ENCODE measurements around the gene MDC1. TPM values are rescaled to one million over a fixed set of nuclear protein-coding genes. Genes with fewer than 3 reads are reported as not detected.

The MDC1 gene
- total and polyA plus RNA-seq, 2 of the 13 experiments (the other 11 are each of a cell fraction or from before 2014, with no cell fraction given) = 8.4 to 14.0 TPM

DNA sequence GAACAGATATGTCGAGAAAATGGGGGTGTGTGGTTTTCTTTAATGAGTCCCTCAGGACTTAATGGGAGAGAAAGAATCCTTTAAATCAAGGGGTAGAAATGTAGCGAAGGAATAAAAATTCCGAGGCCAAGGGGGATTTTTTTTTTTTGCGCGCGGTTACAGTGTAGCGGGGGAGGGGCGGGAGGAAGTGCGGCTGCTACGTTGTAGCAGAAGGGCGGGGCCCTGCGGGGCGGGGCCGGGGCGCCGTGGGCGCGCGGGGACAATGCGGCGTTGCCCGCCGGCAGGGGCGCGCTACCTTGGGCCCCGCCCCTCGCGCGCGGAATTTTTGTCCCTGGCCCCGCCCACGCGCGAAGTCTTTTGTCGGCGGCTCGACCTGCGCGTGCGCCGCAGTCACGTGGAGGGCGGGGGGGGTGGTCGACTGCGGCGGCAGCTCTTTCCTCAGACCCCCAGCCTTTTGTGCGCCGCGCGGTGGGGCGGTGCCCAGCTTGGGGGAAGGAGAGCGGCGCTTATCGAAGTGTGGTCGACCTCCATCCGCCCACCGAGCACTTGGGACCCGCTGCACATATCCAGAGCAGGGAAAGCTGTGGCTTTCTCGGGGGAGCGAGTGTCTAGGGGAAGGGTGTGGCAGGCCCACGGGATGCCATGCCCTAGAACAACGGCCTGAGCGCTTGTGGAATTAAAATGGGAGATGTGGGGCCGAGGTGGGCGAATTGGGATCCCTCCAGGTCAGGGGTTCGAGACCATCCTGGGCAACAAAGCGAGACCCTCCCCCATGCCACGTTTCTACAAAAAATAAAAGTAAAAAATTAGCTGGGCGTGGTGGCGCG lies 4.3 kb upstream of the MDC1 start (continued):
- TF ChIP-seq, protein P1, sequence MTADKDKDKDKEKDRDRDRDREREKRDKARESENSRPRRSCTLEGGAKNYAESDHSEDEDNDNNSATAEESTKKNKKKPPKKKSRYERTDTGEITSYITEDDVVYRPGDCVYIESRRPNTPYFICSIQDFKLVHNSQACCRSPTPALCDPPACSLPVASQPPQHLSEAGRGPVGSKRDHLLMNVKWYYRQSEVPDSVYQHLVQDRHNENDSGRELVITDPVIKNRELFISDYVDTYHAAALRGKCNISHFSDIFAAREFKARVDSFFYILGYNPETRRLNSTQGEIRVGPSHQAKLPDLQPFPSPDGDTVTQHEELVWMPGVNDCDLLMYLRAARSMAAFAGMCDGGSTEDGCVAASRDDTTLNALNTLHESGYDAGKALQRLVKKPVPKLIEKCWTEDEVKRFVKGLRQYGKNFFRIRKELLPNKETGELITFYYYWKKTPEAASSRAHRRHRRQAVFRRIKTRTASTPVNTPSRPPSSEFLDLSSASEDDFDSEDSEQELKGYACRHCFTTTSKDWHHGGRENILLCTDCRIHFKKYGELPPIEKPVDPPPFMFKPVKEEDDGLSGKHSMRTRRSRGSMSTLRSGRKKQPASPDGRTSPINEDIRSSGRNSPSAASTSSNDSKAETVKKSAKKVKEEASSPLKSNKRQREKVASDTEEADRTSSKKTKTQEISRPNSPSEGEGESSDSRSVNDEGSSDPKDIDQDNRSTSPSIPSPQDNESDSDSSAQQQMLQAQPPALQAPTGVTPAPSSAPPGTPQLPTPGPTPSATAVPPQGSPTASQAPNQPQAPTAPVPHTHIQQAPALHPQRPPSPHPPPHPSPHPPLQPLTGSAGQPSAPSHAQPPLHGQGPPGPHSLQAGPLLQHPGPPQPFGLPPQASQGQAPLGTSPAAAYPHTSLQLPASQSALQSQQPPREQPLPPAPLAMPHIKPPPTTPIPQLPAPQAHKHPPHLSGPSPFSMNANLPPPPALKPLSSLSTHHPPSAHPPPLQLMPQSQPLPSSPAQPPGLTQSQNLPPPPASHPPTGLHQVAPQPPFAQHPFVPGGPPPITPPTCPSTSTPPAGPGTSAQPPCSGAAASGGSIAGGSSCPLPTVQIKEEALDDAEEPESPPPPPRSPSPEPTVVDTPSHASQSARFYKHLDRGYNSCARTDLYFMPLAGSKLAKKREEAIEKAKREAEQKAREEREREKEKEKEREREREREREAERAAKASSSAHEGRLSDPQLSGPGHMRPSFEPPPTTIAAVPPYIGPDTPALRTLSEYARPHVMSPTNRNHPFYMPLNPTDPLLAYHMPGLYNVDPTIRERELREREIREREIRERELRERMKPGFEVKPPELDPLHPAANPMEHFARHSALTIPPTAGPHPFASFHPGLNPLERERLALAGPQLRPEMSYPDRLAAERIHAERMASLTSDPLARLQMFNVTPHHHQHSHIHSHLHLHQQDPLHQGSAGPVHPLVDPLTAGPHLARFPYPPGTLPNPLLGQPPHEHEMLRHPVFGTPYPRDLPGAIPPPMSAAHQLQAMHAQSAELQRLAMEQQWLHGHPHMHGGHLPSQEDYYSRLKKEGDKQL (CRISPR knock-in tag; IDR thresholded peaks at IDR 0.05; ENCODE audit: low read depth) = no peak
- TF ChIP-seq, protein P2, sequence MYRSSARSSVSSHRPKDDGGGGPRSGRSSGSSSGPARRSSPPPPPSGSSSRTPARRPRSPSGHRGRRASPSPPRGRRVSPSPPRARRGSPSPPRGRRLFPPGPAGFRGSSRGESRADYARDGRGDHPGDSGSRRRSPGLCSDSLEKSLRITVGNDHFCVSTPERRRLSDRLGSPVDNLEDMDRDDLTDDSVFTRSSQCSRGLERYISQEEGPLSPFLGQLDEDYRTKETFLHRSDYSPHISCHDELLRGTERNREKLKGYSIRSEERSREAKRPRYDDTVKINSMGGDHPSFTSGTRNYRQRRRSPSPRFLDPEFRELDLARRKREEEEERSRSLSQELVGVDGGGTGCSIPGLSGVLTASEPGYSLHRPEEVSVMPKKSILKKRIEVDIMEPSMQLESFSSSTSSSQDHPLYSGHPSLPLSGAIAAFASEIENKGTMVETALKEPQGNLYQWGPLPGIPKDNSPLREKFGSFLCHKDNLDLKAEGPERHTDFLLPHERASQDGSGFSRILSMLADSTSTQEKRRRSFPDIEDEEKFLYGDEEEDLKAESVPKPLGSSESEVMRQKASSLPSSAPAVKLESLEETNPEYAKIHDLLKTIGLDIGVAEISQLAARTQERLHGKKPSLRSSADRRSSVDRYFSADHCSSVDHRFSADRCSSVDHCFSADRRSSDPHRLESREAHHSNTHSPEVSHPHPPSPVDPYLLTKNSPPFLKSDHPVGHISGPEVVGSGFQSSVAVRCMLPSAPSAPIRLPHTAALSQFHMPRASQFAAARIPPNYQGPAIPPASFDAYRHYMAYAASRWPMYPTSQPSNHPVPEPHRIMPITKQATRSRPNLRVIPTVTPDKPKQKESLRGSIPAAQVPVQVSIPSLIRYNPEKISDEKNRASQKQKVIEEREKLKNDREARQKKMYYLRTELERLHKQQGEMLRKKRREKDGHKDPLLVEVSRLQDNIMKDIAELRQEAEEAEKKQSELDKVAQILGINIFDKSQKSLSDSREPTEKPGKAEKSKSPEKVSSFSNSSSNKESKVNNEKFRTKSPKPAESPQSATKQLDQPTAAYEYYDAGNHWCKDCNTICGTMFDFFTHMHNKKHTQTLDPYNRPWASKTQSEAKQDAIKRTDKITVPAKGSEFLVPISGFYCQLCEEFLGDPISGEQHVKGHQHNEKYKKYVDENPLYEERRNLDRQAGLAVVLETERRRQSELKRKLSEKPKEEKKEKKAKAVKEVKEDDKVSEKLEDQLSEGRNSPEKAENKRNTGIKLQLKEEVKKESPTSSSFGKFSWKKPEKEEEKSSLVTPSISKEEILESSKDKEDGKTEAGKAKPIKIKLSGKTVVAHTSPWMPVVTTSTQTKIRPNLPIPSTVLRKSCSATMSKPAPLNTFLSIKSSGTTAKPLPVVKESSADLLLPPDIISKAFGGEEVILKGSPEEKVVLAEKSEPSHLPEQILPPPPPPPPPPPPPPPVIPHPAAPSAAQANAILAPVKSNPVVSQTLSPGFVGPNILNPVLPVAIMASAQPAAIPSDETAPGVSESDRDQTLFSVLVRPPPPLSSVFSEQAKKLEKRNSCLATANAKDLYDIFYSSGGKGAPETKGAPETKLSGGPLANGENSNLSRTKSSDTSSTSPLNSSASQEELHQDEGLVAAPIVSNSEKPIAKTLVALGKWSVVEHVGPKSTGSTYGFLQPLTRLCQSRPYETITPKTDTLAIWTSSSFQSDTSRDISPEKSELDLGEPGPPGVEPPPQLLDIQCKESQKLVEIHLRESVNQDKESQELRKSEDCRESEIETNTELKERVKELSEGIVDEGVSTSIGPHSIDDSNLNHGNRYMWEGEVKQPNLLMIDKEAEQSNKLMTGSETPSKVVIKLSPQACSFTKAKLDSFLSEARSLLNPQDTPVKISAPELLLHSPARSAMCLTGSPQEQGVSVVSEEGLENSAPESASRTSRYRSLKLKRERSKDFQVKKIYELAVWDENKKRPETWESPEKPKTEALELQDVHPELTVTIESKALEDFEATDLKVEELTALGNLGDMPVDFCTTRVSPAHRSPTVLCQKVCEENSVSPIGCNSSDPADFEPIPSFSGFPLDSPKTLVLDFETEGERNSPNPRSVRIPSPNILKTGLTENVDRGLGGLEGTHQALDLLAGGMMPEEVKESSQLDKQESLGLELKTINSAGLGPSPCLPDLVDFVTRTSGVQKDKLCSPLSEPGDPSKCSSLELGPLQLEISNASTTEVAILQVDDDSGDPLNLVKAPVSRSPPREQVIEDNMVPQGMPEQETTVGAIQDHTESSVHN (CRISPR knock-in tag; IDR thresholded peaks at IDR 0.05) = no peak
- TF ChIP-seq MATR3 (CRISPR knock-in tag; IDR thresholded peaks at IDR 0.05) = no peak
- TF ChIP-seq ZNF772 (CRISPR knock-in tag; IDR thresholded peaks at IDR 0.05) = peak; percentile 95
- no peak for TF ChIP-seq SRSF9 (IDR thresholded peaks at IDR 0.05; ENCODE audit: borderline replicate concordance, insufficient read depth, low read depth, low read length, poor library complexity, severe bottlenecking)
- TF ChIP-seq, protein P3, sequence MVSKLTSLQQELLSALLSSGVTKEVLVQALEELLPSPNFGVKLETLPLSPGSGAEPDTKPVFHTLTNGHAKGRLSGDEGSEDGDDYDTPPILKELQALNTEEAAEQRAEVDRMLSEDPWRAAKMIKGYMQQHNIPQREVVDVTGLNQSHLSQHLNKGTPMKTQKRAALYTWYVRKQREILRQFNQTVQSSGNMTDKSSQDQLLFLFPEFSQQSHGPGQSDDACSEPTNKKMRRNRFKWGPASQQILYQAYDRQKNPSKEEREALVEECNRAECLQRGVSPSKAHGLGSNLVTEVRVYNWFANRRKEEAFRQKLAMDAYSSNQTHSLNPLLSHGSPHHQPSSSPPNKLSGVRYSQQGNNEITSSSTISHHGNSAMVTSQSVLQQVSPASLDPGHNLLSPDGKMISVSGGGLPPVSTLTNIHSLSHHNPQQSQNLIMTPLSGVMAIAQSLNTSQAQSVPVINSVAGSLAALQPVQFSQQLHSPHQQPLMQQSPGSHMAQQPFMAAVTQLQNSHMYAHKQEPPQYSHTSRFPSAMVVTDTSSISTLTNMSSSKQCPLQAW (CRISPR knock-in tag; IDR thresholded peaks at IDR 0.05) = peak; percentile 57; the same call in 1 of the 2 replicates
- no peak for TF ChIP-seq ZMAT3 (CRISPR knock-in tag; conservative IDR thresholded peaks at IDR 0.05)
- TF ChIP-seq ZC3H4 (CRISPR knock-in tag; IDR thresholded peaks at IDR 0.05; ENCODE audit: borderline replicate concordance) = peak; percentile 92; the same call in 1 of the 2 replicates
- TF ChIP-seq ZNF879 (CRISPR knock-in tag; IDR thresholded peaks at IDR 0.05) = no peak
- TF ChIP-seq TBP (CRISPR knock-in tag; IDR thresholded peaks at IDR 0.05) = no peak
- TF ChIP-seq, protein P4, sequence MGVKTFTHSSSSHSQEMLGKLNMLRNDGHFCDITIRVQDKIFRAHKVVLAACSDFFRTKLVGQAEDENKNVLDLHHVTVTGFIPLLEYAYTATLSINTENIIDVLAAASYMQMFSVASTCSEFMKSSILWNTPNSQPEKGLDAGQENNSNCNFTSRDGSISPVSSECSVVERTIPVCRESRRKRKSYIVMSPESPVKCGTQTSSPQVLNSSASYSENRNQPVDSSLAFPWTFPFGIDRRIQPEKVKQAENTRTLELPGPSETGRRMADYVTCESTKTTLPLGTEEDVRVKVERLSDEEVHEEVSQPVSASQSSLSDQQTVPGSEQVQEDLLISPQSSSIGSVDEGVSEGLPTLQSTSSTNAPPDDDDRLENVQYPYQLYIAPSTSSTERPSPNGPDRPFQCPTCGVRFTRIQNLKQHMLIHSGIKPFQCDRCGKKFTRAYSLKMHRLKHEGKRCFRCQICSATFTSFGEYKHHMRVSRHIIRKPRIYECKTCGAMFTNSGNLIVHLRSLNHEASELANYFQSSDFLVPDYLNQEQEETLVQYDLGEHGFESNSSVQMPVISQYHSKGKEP (CRISPR knock-in tag; IDR thresholded peaks at IDR 0.05) = no peak

Data from HepG2 (cell line).